ENCODE results near the gene CDK3.
A peak's percentile ranks its signal among the peaks of the same experiment; 100 is the strongest.

Gene CDK3

DNA sequence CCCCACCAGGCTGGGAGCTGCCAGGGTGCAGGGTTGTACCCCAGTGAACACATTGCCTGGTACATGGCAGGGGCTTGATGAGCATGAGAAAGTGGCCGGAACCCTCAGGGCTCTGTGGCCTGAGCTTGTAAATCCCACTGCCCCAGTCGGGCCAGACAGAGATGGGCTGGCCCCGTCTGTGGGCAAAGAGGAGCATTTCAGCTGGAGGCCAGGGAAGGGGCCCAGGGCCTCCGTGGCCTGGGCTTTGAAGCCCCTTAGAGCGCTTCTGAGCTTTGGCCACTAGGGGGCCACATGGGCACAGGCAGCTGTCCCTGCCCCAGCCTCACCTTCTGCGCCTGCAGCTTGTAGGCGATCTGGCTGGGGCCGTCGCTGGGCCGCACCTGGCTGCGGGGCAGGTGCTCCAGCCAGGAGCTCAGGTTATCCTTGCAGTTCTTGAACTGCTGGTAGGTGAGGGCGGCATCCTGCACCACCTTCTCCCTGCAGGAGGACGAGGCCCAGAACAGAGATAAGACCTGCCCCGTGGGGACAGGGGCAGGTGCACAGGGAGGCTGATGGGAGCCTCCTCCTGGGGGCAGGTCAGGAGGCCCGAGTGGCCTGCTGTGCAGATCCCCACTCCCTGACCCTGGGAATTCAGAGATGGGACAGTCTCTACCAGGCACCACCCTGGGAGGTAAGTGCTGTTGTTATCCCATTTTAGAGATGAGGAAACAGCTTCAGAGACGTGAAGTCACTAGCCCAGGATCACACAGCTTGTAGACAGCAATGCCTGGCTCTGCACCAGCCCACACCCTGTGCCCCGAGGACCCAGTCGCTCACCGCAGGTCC, 13.7 kb downstream of the CDK3 start:
- DNase-seq (ENCODE audit: low read depth in 2 of 2), result peak; percentile 54 to 65

DNA sequence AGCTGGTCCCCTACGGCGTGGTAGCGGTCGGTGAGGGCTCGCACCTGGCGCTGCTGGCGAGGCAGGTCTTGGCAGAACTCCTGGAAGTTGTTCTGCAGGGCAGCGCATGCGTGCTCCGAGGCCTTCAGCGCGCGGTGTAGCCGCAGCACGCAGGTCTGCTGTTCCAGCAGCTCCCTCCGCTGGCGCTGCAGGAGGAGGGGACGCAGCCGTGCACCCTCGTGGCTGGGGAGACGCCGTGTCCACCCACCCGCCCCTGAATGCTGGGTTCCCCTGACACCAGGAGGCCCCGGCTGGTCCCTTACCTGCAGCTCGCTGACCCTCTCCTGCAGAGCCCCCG, 14.2 kb downstream of the CDK3 start:
- no peak for DNase-seq (ENCODE audit: low read depth in 2 of 2)

DNA sequence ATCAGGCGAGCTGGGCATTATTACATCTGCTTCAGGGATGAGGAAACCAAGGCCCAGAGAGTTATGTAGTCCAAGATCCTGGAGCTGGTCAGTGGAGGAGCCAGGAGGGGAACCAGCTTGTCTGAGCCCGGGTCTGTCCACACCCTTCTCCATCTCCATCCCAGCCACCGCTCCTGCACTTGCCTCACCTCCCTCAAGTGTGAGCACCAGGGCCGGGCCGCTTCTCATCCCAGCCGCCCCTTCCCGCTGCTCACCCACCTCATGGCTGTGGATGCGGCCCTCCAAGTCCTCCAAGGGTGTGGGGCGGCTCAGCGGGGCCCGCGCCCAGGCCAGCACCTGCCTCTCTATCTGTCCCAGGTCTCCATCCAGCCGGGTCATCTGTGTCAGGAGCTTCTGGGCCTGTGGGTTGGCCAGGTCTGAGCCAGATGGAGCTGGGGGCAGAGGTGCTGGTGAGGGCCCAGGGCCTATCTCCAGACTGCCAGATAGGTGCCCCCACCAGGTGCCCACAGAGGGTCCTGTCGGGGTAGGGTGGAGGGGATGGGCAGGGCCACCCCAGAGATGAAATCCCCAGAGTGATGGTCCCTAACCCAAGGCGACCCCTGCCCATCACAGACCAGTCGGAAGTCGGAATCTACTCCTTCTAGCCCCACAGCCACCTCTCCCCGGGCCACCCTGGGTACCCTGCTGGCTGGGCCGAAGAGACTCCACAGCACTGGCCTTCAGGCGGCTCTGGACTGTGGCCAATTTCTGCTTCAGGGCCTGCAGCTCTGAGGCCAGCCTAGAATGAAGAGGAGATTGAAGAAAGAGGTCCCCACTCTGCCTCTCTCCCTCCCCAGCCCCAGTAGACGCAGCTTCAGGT, 17.1 kb downstream of the CDK3 start:
- DNase-seq (ENCODE audit: low read depth in 2 of 2), result no peak

DNA sequence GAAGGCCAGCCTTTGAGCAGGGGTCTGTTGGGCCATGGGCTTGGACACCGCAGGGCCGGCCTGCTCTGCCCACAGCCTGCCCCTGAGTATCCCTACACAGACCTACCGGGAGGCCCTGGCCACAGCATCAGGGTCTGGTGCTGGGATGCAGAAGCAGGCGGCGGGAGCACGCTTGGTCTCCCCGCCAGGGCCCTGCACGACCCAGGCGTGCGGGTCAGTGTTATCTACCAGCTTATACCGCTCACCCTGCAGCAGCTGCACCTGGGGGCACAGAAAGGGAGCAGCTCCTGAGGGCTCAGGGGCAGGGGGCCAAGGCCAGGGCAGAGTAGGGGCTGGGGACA, 17.7 kb downstream of the CDK3 start:
- DNase-seq (ENCODE audit: low read depth in 2 of 2), result no peak

DNA sequence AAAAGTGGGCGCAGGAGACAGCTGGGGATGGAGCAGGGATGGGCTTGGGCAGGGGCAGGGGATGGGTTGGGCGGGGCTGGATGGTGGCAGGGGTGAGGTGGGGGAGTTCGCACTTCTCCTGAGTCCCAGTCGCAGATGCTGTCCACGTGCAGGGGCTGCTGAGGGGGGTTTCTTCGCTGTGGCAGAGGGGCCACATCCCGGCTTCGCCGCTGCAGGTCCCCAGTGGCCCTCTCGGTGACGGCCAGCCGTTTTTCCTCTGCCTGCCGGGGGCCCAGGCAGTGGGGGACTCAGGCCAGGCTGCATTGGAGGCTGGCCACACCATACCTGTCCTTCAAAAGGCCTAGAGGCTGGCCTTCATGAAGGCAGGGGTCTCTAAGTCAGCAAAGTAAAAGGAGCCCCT, 18.1 kb downstream of the CDK3 start:
- no peak for DNase-seq (ENCODE audit: low read depth in 2 of 2)

DNA sequence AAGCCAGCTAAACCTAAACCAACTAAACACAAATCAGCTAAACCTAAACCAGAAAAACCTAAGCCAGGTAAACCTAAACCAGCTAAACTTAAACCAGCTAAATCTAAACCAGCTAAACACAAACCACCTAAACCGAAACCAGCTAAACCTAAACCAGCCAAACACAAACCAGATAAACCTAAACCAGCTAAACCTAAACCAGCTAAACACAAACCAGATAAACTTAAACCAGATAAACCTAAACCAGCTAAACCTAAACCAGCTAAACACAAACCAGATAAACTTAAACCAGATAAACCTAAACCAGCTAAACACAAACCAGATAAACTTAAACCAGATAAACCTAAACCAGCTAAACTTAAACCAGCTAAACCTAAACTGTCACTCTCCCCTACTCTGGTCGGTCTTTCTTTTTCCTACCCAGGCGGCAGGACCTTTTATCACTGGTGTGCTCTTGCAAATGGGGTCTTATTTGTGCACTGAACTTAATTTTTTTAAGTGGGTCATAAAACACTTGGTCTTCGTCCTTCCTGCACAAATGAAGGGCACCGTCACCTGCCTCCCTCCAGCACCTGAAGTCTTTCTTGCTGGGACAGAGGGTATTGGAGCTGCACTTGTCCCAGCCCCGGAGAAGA, 19.3 kb downstream of the CDK3 start:
- no peak for DNase-seq (ENCODE audit: low read depth in 2 of 2)

DNA sequence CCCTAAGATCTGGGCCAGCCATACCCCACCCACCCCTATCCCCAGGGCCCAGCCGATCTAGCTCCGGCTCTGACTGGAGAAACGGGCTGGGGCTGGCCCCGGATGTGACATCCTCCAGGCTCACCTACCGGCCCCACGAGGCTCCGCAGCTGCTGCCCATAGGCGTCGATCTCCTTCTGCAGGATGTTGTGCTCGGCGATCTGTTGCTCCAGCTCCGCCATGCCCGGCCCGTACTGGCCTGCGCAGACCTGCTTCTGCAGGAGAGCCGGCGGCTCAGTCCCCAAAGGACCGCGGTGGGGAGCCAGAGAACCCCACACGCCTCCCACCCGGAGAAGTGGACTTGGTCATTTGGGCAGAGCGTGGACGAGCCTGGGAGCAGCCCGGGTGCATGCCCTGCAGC, 21.6 kb downstream of the CDK3 start:
- no peak for DNase-seq (ENCODE audit: low read depth in 2 of 2)

DNA sequence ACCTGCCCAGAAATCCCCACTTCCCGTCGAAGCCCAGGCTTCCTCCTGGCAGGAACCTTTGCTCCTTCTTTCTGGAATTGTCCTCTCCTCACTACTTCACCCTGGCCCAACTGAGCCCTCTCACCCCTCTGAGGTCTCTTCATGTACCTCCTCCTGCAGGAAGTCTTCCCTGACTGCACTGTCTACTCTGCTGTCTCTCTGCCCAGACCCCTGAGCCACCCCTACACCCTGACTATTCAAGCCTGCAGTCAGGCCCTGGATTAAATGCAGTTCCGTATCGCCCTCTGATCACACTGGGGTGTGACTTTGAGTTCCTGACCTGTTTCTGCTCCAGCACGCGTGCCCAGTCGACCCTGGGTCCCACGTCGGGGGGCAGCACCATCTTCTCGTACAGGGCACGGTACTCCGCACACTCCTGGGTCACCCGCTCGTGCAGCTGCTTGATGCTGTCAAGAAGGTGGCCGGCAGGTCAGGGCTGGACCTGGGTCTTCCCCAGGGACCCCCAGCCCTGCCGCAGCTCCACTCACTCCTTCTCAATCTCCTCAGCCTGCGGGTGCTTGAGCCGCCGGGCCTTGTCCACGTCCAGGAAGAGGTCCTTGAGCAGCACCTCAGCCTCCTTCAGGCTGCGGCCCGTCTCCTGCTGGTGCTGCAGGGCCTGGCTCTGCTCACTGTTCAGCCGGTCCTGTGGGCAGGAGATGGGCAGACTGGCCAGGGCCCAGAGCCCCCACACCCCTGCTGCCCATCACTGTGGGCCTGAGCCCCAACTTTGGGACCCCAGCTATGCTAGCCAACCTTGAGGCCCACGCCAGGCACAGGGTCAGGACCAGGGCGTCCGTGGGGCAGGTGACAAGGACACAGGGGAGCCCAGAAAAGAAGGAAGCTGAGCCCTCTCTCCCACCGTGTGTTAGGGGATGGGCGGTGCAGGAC, 22.6 kb downstream of the CDK3 start:
- no peak for DNase-seq (ENCODE audit: low read depth in 2 of 2)

DNA sequence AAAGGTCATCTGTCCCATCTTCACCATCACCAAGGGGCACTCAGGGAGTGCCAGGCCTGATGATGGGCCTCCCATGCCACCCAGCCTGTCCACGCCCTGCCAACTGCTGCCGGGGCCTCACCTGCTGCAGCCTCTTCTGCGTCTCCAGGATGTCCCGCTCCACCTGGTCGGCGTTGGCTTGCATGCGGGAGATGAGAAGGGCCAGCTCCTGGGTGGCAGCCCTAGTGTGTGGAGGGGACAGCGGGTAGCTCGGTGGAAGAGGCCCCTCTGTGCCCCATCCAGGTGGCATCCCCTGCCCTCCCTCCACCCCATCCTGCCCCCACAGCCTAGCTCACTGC, 23.2 kb downstream of the CDK3 start:
- DNase-seq (ENCODE audit: low read depth in 2 of 2), result no peak

DNA sequence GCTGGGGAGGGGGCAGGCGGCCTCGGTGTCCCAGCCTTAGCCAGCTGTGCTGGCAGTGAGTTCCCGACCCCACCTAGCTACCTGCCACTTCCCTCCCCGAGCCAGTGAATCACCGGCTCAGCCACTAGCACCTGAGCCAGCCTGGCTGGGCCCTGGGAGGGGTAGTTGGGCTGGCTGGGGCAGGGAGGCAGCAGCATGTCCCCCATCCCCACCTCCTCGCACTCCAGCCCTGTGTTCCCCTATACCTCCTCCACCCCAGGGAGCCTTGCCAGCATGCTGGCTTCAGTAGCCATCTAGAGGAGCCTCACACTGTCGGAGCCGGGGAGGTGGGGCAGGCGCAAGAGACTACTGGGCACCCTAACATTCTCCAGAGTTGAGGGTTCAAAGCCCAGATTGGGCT, 23.7 kb downstream of the CDK3 start:
- no peak for DNase-seq (ENCODE audit: low read depth in 2 of 2)

DNA sequence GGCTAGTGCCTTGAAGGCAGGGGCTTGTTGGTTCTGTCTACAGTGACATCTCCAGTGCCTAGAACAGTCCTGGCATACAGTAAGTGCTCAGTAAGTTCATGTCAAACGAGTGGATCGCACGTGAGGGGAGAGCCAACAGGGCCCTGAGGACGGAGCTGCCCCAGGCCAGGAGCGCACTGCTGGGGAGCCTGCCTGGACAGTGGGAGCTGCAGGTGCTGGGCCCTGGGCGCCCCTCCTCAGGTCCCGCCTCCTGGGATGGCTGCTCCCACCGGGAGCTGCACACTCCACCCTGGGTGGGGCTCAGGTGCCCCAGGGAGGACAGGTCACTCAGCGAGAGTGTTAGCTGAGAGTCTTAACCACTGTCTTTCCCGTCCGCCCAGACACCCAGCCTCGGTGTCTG, 24.6 kb downstream of the CDK3 start:
- DNase-seq (ENCODE audit: low read depth in 2 of 2), result no peak

DNA sequence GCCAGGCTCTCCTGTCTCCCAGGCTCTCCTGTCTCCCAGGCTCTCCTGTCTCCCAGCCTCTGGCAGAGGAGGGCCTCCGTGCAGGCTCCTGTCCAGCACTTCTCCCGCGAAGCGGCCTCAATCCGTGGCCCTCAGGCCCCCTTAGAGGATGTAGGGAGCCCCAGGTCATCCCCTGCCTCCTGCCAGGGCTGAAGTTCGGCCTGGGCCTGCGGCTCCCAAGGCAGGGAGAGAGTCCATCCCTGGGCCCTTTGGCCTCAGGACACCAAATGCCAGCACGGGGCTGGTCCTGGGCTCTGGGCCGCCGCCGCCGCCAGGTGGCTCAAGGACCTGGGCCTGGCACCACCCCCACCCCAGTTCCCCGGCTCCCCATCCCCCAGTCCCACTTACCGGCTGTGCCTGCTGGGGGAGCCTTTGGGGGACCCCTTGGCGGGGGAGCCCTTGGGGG, 26.1 kb downstream of the CDK3 start:
- no peak for DNase-seq (ENCODE audit: low read depth in 2 of 2)

DNA sequence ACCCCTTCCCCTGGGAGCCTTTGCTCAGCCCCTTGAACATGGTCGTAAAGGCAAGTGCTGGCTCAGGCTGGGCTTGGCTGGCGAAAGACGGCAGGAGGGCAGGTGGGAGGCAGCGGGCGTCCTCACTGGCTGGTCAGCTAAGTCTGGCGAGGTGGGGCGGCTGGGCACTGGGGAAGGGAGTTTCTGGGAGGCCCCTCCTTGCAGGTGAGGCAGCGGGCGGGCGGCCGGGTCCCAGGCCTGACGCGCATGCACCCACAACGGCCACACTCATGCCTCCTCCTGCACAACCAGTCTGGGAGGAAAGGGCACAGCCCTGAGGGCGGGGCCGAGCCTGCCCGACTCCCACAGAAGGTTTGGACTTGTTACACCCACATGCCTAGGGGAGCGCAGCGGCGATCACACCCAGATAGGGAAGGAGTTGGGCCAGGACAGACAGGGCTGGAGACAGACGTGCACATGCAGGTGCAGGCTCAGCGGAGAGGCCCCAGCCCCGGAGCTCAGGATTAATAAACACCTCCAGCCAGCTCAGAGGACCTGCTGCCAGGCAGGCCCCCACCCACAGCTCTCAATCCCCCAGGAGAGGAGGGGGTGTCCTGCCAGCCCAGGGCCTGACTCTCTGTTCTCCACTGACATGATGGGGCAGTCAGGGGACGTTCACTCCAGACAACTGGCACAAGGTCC, 26.6 kb downstream of the CDK3 start, which contains the start of gene EVPL:
EVPL (minus strand) TSS at position 148 of the 681 bp plus-strand sequence; CDS start at position 40, 108 bp downstream.
- DNase-seq (ENCODE audit: low read depth in 2 of 2), result no peak

DNA sequence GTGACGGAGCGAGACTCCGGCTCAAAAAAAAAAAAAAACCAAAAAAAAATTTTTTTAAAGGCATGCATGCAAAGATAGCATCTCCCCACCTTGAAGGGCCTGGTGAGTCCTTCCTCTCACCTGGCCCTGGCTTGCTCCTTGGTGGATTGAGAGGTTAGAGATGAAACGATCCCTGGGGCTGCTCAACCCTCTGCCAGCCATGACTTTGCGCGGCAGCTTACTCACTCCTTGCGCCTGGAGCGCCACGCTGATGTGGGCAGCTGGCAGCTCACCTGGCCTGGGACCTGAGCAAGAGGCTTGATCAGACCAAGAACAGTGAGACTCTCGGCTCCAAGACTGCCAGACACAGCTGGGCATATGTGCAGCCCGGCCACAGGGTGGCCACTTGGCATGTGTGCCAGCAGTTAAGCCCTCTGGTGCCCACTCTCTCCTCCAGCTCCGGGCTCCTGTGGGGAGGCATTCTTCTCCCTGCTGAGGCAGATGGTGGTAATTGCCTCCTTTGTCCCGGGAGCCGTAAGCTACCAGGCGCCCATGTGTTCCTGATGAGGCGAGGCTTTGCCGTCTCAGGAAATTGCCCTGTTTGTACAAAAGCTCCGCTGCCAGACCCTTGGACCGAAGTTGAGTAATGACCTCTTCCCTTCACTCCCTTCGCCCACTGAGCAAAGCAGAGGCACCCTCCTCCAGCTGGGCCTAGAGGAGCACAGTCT, 31.6 kb downstream of the CDK3 start:
- DNase-seq (ENCODE audit: low read depth in 2 of 2), result no peak

DNA sequence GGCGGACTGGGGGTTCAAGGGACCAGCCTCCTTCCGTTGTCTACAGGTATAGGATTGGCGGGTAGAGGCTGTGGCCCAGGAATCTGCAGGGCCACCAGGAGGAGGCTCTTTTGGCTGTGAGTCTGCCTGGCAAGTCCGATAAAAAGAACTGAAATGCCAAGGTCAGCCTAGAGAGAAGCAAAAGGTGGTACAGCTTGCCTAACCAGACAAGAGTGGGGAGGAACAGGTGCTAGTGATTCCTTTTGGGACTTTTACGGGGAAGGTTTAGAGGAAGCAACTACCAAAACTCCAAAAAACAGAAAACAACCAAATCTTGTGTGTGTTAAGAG, 32.1 kb downstream of the CDK3 start:
- no peak for DNase-seq (ENCODE audit: low read depth in 2 of 2)

DNA sequence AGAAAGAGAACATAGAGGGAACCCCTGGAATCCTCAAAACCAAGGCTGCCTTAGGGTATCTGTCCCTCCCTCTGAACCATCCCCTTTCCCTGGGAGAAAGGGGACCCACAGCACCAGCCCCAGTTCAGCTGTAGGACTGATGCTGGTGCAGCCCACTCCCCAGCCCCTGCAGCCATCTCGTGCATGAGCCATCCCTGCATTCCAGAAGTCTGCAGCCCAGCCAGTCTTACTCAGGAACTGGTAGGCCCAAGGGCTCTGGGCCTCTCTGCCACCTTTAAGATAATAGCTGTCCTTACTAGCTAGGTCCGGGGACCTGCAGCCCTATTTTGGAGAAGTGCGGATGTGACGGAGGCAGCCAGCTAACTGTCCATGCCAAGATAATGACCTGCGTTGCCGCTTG, 32.5 kb downstream of the CDK3 start:
- no peak for DNase-seq (ENCODE audit: low read depth in 2 of 2)

DNA sequence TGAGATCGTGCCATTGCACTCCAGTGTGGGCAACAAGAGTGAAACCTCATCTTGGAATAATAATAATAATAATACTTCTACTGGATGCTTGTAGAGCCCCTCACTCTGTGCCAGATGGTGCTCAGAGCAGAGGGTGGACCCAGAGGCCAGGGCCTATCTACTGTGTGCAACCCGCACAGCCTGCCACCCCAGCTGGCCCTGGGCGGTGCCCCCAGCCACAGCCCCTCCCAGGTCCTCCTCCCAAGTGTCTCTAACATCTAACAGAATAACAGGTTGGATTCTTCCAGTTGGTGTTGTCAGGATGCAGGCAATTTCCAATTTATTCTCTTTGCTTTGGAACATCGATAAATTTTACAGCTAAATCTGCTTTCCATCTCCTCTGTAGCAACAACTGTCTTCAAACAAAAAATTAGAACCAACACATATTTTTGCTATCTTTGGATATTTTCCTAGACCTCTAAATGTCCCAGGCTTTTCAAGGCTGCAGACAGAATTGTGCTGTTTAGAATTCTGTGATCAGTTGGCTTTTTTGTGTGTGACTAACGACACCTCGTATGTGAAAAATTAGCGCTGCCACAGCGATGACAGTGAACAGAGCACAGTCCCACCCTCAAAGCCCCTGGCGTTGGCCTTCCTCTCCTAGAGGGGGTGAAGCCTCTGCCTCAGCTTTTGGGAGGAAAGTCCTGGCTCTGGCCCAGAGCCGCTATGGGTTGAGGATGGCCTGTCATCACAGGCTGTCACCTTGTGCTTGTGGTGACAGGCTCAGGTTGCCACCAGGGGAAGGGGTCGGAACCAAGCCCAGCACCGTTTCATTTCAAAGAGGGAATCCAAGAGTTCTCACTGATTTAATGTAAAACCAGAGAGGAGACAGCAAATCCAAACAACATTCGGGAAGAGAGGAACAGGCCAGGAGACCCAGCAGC, 34.0 kb downstream of the CDK3 start:
- no peak for DNase-seq (ENCODE audit: low read depth in 2 of 2)

DNA sequence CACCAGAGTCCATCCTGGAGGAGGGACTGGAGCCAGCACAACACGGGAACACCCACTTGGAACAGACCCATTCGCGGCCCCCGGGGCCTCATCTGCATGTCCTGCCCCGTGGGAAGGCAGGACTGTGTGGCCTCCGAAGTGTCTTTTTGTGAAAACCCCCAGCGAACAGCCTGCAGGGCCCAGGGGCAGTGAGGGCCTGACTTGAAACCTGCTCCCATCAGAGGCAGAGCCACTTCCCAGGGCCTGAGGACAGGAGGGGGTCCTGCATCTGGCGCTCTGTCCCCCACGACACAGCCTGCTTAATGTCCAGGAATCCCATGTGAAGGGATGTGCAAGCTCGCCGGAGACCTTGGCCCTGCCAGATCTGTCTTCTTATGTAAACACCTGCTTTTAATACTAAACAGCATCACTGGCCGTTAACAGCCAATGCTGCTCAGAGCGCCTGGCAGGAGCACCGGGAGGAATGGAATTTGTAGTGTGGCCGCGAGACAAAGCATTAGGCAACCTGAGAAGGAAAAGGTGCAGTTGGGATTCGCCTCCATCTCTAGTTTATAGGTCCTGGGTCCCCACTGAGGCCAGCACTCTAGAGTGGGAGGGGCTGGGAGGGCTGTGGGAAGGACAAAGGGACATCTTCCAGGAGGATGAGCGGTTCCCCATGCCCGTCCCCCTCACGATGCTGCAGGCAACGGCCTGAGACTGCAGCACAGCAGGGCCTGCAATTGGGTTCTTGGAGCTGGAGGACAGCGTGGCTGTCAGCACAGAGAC, 36.0 kb downstream of the CDK3 start:
- DNase-seq (ENCODE audit: low read depth in 2 of 2), result no peak

DNA sequence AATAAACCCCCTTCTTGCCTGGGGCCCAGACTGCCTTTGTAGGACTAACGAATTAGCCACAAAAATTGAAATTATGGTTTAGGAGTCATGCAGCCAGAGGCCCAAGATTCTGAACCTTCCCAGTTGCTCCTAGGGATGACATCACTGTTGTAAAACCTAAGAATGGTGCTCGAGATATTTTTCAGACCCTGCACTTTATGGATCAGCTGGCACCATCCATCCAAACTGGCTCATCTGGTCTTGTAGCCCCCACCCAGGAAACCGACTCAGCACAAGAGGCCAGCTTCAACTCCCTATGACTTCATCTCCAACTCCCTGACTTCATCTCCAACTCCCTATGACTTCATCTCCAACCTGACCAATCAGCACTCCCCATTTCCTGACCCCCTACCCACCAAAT, 37.4 kb downstream of the CDK3 start:
- no peak for DNase-seq (ENCODE audit: low read depth in 2 of 2)
